Measurements from ENCODE around the gene PLEKHG3. TPM values are rescaled to one million over a fixed set of nuclear protein-coding genes. Genes with fewer than 3 reads are reported as not detected.

Gene PLEKHG3
- total RNA-seq, 4 donors from 2014 or later: 33.3 to 73.9 (median 63.1) TPM

DNA sequence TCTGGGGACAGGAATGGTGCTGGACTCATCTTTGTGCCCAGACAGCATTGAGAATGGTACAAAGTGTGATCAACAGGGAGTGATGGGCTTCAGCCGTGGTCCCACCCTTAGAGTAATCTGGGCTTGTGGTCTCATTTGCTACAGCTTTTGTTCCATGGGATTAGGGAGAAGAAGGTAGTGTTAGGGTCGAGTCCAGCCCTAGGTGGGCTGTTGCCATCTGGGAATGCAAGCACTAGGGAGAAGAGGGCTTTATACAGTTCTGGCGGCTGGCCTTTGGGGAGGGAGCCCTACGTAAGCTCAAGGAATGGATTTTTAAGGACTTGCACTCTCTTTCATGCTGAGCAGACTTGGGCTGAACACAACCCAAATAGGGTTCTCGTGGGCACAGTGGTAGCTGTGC is 4.9 kb downstream of the PLEKHG3 start:
- H3K4me3 ChIP-seq: peak overlapping the region in 2 of 4 donors; percentile 19 to 30

GRCh38 chr14:64711039-64711438 is 6.8 kb downstream of the PLEKHG3 start:
- DNase-seq (ENCODE audit: low spot score in 2 of 2): peak in 1 of 2 donors; percentile 38
- Histone ChIP-seq H3K9me3 (peaks cover 0 to 18% (median 3%) of the 10 kb centered on the region in 4 donors), H3K4me1 (peaks cover 0 to 72% (median 41%) of the 10 kb centered on the region in 4 donors), H3K36me3 (no peaks in the 10 kb centered on the region), H3K4me3 (no peak overlapping the region), H3K27me3 (no peaks in the 10 kb centered on the region), H3K27ac (peak overlapping the region; percentile 17 to 98 (median 68))
- no peak for TF ChIP-seq POLR2A (IDR thresholded peaks at IDR 0.05)
- peak in 1 of 2 donors; percentile 57 for TF ChIP-seq EP300 (IDR thresholded peaks at IDR 0.05)
- TF ChIP-seq, protein P1, sequence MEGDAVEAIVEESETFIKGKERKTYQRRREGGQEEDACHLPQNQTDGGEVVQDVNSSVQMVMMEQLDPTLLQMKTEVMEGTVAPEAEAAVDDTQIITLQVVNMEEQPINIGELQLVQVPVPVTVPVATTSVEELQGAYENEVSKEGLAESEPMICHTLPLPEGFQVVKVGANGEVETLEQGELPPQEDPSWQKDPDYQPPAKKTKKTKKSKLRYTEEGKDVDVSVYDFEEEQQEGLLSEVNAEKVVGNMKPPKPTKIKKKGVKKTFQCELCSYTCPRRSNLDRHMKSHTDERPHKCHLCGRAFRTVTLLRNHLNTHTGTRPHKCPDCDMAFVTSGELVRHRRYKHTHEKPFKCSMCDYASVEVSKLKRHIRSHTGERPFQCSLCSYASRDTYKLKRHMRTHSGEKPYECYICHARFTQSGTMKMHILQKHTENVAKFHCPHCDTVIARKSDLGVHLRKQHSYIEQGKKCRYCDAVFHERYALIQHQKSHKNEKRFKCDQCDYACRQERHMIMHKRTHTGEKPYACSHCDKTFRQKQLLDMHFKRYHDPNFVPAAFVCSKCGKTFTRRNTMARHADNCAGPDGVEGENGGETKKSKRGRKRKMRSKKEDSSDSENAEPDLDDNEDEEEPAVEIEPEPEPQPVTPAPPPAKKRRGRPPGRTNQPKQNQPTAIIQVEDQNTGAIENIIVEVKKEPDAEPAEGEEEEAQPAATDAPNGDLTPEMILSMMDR (IDR thresholded peaks at IDR 0.05): no peak
- WGBS, 2 donors: 36 to 45% methylated on average over 5 of the region's 5 CpGs

More for the DNA sequence above, 4.9 kb downstream of the PLEKHG3 start:
- no peak for DNase-seq (ENCODE audit: low spot score in 2 of 2)
- WGBS, 2 donors: 32 to 57% methylated on average over 5 of the region's 5 CpGs
- Histone ChIP-seq H3K9me3 (peaks cover 0 to 16% (median 3%) of the 10 kb centered on the region in 4 donors), H3K27me3 (no peaks in the 10 kb centered on the region), H3K27ac (peak overlapping the region; percentile 79 to 98 (median 91)), H3K4me1 (peaks cover 0 to 65% (median 45%) of the 10 kb centered on the region in 4 donors), H3K36me3 (no peaks in the 10 kb centered on the region)
- TF ChIP-seq, protein P1 (IDR thresholded peaks at IDR 0.05): no peak
- no peak for TF ChIP-seq POLR2A (IDR thresholded peaks at IDR 0.05)

DNA sequence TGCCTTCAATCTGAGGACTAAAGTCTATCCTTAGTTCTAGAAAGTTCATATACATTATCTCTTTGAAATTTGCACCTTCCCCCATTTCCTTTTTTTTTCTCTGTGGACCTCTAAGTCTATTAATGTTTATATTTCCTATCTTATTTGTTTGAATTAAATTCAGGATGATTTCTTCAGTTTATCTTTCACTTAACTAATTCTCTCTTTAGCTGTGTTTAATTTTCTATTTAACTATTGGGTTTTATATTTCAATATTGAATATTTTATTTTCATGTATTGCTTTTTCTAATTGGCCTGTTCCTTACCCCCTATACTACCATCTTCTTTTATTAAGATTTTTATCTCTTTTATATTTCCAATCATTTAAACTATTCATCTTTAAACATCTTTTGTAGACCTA is 9.5 kb downstream of the PLEKHG3 start:
- DNase-seq (ENCODE audit: low spot score in 2 of 2): no peak
- Histone ChIP-seq H3K27me3 (no peaks in the 10 kb centered on the region), H3K36me3 (no peaks in the 10 kb centered on the region), H3K4me1 (peaks cover 0 to 70% (median 37%) of the 10 kb centered on the region in 4 donors), H3K27ac (peak overlapping the region in 1 of 4 donors; percentile 93), H3K4me3 (no peak overlapping the region), H3K9me3 (peaks cover 0 to 18% (median 3%) of the 10 kb centered on the region in 4 donors)
- TF ChIP-seq, protein P1 (IDR thresholded peaks at IDR 0.05): no peak
- no peak for TF ChIP-seq EP300 (IDR thresholded peaks at IDR 0.05)
- no peak for TF ChIP-seq POLR2A (IDR thresholded peaks at IDR 0.05)

GRCh38 chr14:64714432-64715025 is 10.3 kb downstream of the PLEKHG3 start:
- no peaks in the 10 kb centered on the region for H3K36me3 ChIP-seq
- H3K27ac ChIP-seq: peak overlapping the region in 3 of 4 donors; percentile 79 to 93 (median 91)
- no peak for DNase-seq (ENCODE audit: low spot score in 2 of 2)
- no peak overlapping the region for H3K4me3 ChIP-seq
- 65 to 69% methylated on average over 5 of the region's 5 CpGs for WGBS, 2 donors
- peaks cover 0 to 18% (median 3%) of the 10 kb centered on the region in 4 donors for H3K9me3 ChIP-seq
- peaks cover 0 to 70% (median 36%) of the 10 kb centered on the region in 4 donors for H3K4me1 ChIP-seq
- H3K27me3 ChIP-seq: no peaks in the 10 kb centered on the region
- TF ChIP-seq EP300 (IDR thresholded peaks at IDR 0.05): no peak
- no peak for TF ChIP-seq POLR2A (IDR thresholded peaks at IDR 0.05)
- TF ChIP-seq, protein P1 (IDR thresholded peaks at IDR 0.05): no peak

GRCh38 chr14:64715146-64715627 is 11.0 kb downstream of the PLEKHG3 start:
- H3K27ac ChIP-seq: peak overlapping the region; percentile 70 to 93 (median 85)
- H3K4me3 ChIP-seq: peak overlapping the region; percentile 24 to 48 (median 34)
- WGBS, 2 donors: 36 to 40% methylated on average over 4 of the region's 4 CpGs
- H3K4me1 ChIP-seq: peaks cover 0 to 70% (median 40%) of the 10 kb centered on the region in 4 donors
- H3K36me3 ChIP-seq: no peaks in the 10 kb centered on the region
- TF ChIP-seq EP300 (IDR thresholded peaks at IDR 0.05): no peak
- TF ChIP-seq, protein P1 (IDR thresholded peaks at IDR 0.05): no peak
- no peak for TF ChIP-seq POLR2A (IDR thresholded peaks at IDR 0.05)
- no peaks in the 10 kb centered on the region for H3K27me3 ChIP-seq
- DNase-seq (ENCODE audit: low spot score in 2 of 2): no peak
- peaks cover 0 to 18% (median 3%) of the 10 kb centered on the region in 4 donors for H3K9me3 ChIP-seq
